Progenitor cell of endocrine pancreas (in vitro differentiated cells): Measurements from ENCODE around the gene PRR5L. TPM values are rescaled to one million over a fixed set of nuclear protein-coding genes. Genes with fewer than 3 reads are reported as not detected.

Experiments used
- DNase-seq: peaks from one replicate; pipeline ENCODE4 v3.0.0; 2021; ENCODE audit warnings: low spot score; ENCODE audit not compliant: unreplicated experiment
- H3K27ac Mint-ChIP-seq: 2 replicates; pipeline ENCODE4 v1.8.0; 2021; ENCODE audit warnings: mild to moderate bottlenecking, moderate library complexity, mixed read lengths
- H3K27me3 Mint-ChIP-seq: 2 replicates; pipeline ENCODE4 v1.8.0; 2021; ENCODE audit warnings: mixed read lengths
- H3K36me3 Mint-ChIP-seq: 2 replicates; pipeline ENCODE4 v1.8.0; 2022; ENCODE audit warnings: mixed read lengths; ENCODE audit not compliant: insufficient read depth
- H3K4me1 Mint-ChIP-seq: 2 replicates; pipeline ENCODE4 v1.8.0; 2021; ENCODE audit warnings: low read depth, mixed read lengths
- H3K4me3 Mint-ChIP-seq: 2 replicates; pipeline ENCODE4 v1.8.0; 2021; ENCODE audit warnings: low read depth, mild to moderate bottlenecking, moderate library complexity, mixed read lengths
- H3K9me3 Mint-ChIP-seq: 2 replicates; pipeline ENCODE4 v1.8.0; 2021; ENCODE audit warnings: low read depth, mixed read lengths
- CTCF ChIP-seq: fragments of 200-600 bp; sonication (generic); IDR thresholded peaks from one replicate; pipeline ENCODE4 v1.5.0; 2021; ENCODE audit warnings: antibody characterized with exemption, mild to moderate bottlenecking; ENCODE audit not compliant: unreplicated experiment
- total RNA-seq: library from RNA; stranded (reverse); gene quantifications from 2 replicates; pipeline ENCODE4 v1.2.1, GENCODE V29; 2021

Gene PRR5L
- total RNA-seq, 1 donor from 2014 or later: 1.7 TPM

- H3K27me3 Mint-ChIP-seq: no peaks in the 10 kb centered on the region
- H3K27ac Mint-ChIP-seq: no peak overlapping the region
- H3K36me3 Mint-ChIP-seq: no peaks in the 10 kb centered on the region
- DNase-seq: no peak
- no peak overlapping the region for H3K4me3 Mint-ChIP-seq
- no peak for TF ChIP-seq CTCF
- H3K4me1 Mint-ChIP-seq: no peaks in the 10 kb centered on the region
- H3K9me3 Mint-ChIP-seq: no peaks in the 10 kb centered on the region
Observed at GRCh38 chr11:36437413-36437812, 141.3 kb downstream of the PRR5L start.

- H3K27ac Mint-ChIP-seq: no peak overlapping the region
- no peak for DNase-seq
- H3K9me3 Mint-ChIP-seq: no peaks in the 10 kb centered on the region
- H3K4me3 Mint-ChIP-seq: no peak overlapping the region
- H3K4me1 Mint-ChIP-seq: no peaks in the 10 kb centered on the region
- no peaks in the 10 kb centered on the region for H3K36me3 Mint-ChIP-seq
- no peak for TF ChIP-seq CTCF
- H3K27me3 Mint-ChIP-seq: no peaks in the 10 kb centered on the region
Observed at GRCh38 chr11:36438126-36438525, 142.0 kb downstream of the PRR5L start.

- no peak for TF ChIP-seq CTCF
- H3K36me3 Mint-ChIP-seq: no peaks in the 10 kb centered on the region
Observed at GRCh38 chr11:36441610-36442208, 145.6 kb downstream of the PRR5L start.

GRCh38 chr11:36443661-36444060, 147.6 kb downstream of the PRR5L start:
- Mint-ChIP-seq H3K27me3 (no peaks in the 10 kb centered on the region), H3K9me3 (no peaks in the 10 kb centered on the region), H3K27ac (no peak overlapping the region), H3K4me1 (peaks cover 6% of the 10 kb centered on the region), H3K4me3 (no peak overlapping the region), H3K36me3 (no peaks in the 10 kb centered on the region)
- no peak for TF ChIP-seq CTCF
- DNase-seq: no peak

More at GRCh38 chr11:36441610-36442208, 145.6 kb downstream of the PRR5L start:
- Mint-ChIP-seq H3K27ac (no peak overlapping the region), H3K27me3 (no peaks in the 10 kb centered on the region), H3K4me1 (no peaks in the 10 kb centered on the region), H3K9me3 (no peaks in the 10 kb centered on the region), H3K4me3 (no peak overlapping the region)
- no peak for DNase-seq

- no peaks in the 10 kb centered on the region for H3K36me3 Mint-ChIP-seq
- H3K4me3 Mint-ChIP-seq: no peak overlapping the region
- H3K4me1 Mint-ChIP-seq: peaks cover 6% of the 10 kb centered on the region
- H3K9me3 Mint-ChIP-seq: no peaks in the 10 kb centered on the region
- peaks cover 9% of the 10 kb centered on the region for H3K27me3 Mint-ChIP-seq
- H3K27ac Mint-ChIP-seq: no peak overlapping the region
- DNase-seq: no peak
- TF ChIP-seq CTCF: no peak
Observed at GRCh38 chr11:36446135-36446534, 150.0 kb downstream of the PRR5L start.
